ENCODE data around the gene STRA6. TPM values are rescaled to one million over a fixed set of nuclear protein-coding genes. Genes with fewer than 3 reads are reported as not detected.

STRA6 gene, protein sequence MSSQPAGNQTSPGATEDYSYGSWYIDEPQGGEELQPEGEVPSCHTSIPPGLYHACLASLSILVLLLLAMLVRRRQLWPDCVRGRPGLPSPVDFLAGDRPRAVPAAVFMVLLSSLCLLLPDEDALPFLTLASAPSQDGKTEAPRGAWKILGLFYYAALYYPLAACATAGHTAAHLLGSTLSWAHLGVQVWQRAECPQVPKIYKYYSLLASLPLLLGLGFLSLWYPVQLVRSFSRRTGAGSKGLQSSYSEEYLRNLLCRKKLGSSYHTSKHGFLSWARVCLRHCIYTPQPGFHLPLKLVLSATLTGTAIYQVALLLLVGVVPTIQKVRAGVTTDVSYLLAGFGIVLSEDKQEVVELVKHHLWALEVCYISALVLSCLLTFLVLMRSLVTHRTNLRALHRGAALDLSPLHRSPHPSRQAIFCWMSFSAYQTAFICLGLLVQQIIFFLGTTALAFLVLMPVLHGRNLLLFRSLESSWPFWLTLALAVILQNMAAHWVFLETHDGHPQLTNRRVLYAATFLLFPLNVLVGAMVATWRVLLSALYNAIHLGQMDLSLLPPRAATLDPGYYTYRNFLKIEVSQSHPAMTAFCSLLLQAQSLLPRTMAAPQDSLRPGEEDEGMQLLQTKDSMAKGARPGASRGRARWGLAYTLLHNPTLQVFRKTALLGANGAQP
- total RNA-seq (2022; extraction: Qiagen RNA extraction): 50.4 to 82.4 TPM (median 71.8 TPM) in 5 replicates

DNA sequence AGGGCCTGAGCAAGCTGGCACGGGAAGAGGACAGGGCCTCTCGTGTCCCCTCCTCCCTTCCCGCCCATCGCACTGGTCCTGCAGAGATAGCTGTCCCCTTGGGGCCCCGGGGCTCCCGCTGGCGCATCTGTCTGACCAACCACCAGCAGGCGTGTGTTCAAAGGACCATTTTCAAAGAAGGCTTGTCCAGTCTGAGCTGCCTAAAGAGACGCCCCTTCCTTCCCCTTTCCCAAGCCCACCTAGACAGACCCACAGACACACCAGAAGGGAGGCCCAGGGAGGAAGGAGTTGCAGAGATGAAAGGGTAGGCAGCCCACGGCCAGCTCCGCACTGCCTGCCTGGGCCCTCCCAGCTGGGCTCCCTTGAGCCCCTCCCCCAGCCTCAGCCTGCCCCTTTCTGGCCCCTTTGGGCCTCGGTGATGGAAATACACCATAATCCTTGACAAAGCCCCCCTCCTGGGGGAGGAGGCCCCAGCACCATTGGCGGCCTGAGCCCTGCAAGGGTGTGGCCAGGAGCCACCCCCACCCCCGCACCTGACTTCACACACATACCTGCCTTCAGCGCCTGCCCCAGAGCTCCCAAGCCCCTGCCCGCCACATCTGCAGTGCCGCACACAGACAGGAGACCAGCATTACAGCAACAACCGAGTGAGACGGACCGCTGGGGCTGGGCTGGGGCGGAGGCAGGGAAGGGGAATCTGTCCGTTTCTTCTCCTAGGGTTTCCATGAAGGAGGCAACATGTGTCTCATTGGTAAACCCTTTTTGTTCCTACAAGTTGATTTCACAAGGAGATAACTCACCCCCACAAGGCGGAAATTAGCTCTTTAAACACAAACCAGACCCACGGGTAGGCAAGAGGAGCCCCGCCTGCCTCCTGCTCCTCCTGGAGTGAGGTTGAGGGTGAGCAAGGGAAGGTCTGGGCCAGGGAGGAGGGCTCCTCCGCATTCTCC, at the start of gene STRA6:
TSS of gene STRA6 (minus strand) at position 336 of the 950 bp plus-strand sequence. CDS start 520 bp downstream, outside the sequence.

GRCh38 chr15:74235962-74236361, 33.4 kb upstream of the STRA6 start, which contains the start of gene CCDC33:
Gene CCDC33, plus strand, starts transcription at chr15:74236326. Its CDS starts 394 bp downstream, at chr15:74236720.

DNA sequence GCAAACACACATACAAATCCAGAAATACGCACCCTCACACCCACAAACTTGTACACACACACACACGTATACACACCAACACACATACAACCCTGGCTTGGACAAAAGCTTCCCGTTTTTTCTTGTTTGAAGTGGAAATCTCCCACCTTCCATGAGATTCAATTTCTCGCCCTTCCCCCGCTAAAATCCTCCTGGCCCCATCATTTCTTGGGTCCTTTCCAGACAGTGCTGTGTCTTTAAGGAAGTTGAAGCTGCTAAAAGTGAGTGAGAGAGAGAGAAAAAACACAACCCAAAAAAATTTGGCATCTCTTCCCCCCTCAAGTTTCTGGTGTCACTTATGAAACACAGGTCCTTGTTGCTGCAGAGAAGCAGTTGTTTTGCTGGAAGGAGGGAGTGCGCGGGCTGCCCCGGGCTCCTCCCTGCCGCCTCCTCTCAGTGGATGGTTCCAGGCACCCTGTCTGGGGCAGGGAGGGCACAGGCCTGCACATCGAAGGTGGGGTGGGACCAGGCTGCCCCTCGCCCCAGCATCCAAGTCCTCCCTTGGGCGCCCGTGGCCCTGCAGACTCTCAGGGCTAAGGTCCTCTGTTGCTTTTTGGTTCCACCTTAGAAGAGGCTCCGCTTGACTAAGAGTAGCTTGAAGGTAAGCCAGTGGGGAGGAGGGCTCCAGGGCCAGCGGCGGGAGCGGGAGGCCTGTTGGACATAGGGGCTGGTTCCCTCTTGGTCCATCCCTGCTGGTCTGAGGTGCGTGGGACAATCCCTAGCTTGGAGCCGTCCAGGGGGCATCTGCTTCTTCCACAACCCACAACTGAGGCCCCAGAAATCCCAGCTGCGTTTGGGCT, 29.0 kb downstream of the STRA6 start, which contains the start of gene ISLR:
TSS of gene ISLR (plus strand) at position 331 of the 839 bp plus-strand sequence. CDS start 1,149 bp downstream, outside the sequence.

DNA sequence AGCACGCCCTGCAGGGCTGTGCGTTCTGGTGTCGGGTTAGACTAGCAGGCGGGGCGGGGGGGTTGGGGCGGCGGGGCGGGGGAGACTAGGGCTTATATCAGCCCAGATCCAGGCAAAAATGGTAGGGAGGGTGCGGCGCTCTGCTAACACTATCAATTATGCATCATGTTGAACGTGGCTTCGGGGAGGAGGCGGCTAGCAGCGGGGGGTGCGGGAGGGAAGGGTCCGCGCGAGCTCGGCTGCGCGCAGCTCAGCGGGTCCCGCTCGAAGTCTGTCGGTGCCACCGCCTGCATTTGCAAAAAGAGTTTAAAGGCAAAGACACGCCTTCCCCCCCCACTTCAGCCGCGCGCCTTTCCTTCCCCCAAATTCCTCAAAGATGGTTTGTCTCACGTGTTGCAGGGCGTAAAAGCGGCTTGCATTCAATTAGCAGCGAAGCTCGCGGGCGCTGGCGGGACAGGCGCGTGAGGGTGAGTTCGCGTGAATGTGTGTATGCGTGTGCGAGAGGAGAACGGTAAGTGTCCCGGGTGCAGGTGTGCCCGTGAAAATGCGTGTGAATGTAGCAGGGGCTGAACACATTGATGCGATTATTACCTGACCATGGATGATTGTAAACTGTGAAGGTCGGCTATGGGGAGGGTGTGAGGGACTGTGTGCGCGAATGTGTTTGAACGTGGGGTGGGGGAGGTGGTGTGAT, 72.3 kb downstream of the STRA6 start, which contains the start of gene ISLR2:
TSS of gene ISLR2 (plus strand) at position 432 of the 694 bp plus-strand sequence. CDS start 2,169 bp downstream, outside the sequence.

Other genes with a start within 250 kb of the STRA6 start
- gene STOML1, start 210.5 kb downstream of the STRA6 start, total RNA-seq (2022; extraction: Qiagen RNA extraction): 10.2 to 14.1 TPM (median 11.9 TPM) in 5 replicates
- 11.9 to 16.9 TPM (median 15.7 TPM) in 5 replicates for gene PML, start 208.1 kb downstream of the STRA6 start, total RNA-seq (2022; extraction: Qiagen RNA extraction)
- 0.07 to 0.15 TPM (median 0.11 TPM) in 5 replicates for gene GOLGA6A, start 120.2 kb downstream of the STRA6 start, total RNA-seq (2022; extraction: Qiagen RNA extraction)
- gene ISLR2, start 72.2 kb downstream of the STRA6 start, total RNA-seq (2022; extraction: Qiagen RNA extraction): 0.10 to 0.31 TPM (median 0.13 TPM) in 5 replicates
- gene ISLR, start 29.1 kb downstream of the STRA6 start, total RNA-seq (2022; extraction: Qiagen RNA extraction): 0.21 to 0.39 TPM (median 0.29 TPM) in 5 replicates
- 6.3 to 7.5 TPM (median 7.4 TPM) in 5 replicates for gene CCDC33, start 33.5 kb upstream of the STRA6 start, total RNA-seq (2022; extraction: Qiagen RNA extraction)
- gene CYP11A1, start 164.9 kb upstream of the STRA6 start, total RNA-seq (2022; extraction: Qiagen RNA extraction): 0.07 to 0.13 TPM (median 0.10 TPM) in 3 of 5 replicates, not detected in the others
- gene SEMA7A, start 231.2 kb upstream of the STRA6 start, total RNA-seq (2022; extraction: Qiagen RNA extraction): 1.2 to 1.6 TPM (median 1.3 TPM) in 5 replicates